ENCODE results near the gene TMEM132E. TPM values are rescaled to one million over a fixed set of nuclear protein-coding genes. Genes with fewer than 3 reads are reported as not detected.

The TMEM132E gene, protein sequence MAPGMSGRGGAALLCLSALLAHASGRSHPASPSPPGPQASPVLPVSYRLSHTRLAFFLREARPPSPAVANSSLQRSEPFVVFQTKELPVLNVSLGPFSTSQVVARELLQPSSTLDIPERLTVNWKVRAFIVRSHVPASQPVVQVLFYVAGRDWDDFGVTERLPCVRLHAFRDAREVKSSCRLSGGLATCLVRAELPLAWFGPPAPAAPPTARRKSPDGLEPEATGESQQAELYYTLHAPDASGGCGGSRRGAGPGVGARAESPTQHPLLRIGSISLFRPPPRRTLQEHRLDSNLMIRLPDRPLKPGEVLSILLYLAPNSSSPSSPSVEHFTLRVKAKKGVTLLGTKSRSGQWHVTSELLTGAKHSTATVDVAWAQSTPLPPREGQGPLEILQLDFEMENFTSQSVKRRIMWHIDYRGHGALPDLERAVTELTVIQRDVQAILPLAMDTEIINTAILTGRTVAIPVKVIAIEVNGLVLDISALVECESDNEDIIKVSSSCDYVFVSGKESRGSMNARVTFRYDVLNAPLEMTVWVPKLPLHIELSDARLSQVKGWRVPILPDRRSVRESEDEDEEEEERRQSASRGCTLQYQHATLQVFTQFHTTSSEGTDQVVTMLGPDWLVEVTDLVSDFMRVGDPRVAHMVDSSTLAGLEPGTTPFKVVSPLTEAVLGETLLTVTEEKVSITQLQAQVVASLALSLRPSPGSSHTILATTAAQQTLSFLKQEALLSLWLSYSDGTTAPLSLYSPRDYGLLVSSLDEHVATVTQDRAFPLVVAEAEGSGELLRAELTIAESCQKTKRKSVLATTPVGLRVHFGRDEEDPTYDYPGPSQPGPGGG (N-terminal part only)
- total RNA-seq (under 1 TPM; 0.09 to 0.79 (median 0.28) TPM), polyA plus RNA-seq (under 1 TPM; 0.09 to 0.22 (median 0.17) TPM)
- long read RNA-seq, donor 1, partial matches to known transcripts: 0 of 2 reads
- long read RNA-seq, donor 1, other reads (novel, unspliced or antisense): 0 of 2 reads
- long read RNA-seq, donor 2: 0 reads

- H3K36me3 ChIP-seq: no peaks in the 10 kb centered on the region
- H3K4me1 ChIP-seq: peaks cover 27 to 43% (median 38%) of the 10 kb centered on the region in 6 donors
- DNase-seq: no peak
- H3K27ac ChIP-seq: no peak within 1 kb of the TSS
- peaks cover 8 to 100% (median 74%) of the 10 kb centered on the region in 7 donors for H3K27me3 ChIP-seq (replicated peaks in 1 of 7)
- intact Hi-C loops (cut with DNase I; ENCODE audit: low total_unique reads): no loop called here
- 1 to 4% (median 1%) methylated on average over 80 to 101 of the region's 101 CpGs for WGBS, 5 donors
- TF ChIP-seq POLR2AphosphoS5 (IDR thresholded peaks at IDR 0.05) (no peak), CTCF (IDR thresholded peaks at IDR 0.05 in 8 of 11, conservative IDR thresholded peaks at IDR 0.05 in 3 of 11) (no peak), POLR2A (IDR thresholded peaks at IDR 0.05) (no peak)
- peak within 1 kb of the TSS; percentile 35 to 69 (median 48) for H3K4me3 ChIP-seq
- no peaks in the 10 kb centered on the region for H3K9me3 ChIP-seq
Measured at GRCh38 chr17:34579017-34579946, at the start of gene TMEM132E. Gene TMEM132E, plus strand, starts transcription at chr17:34579582. Its CDS starts 1,495 bp downstream, at chr17:34581077.

GRCh38 chr17:34530918-34531317 lies 48.5 kb upstream of the TMEM132E start:
- TF ChIP-seq POLR2A (IDR thresholded peaks at IDR 0.05) (no peak), POLR2AphosphoS5 (IDR thresholded peaks at IDR 0.05) (no peak), CTCF (IDR thresholded peaks at IDR 0.05 in 8 of 11, conservative IDR thresholded peaks at IDR 0.05 in 3 of 11) (no peak)
- 27 to 71% (median 49%) methylated on average over 2 to 3 of the region's 3 CpGs for WGBS, 5 donors
- Histone ChIP-seq H3K4me1 (no peaks in the 10 kb centered on the region), H3K4me3 (no peak overlapping the region), H3K9me3 (no peaks in the 10 kb centered on the region), H3K27ac (no peak overlapping the region), H3K27me3 (replicated peaks in 1 of 7) (peaks cover 0 to 78% (median 6%) of the 10 kb centered on the region in 7 donors), H3K36me3 (no peaks in the 10 kb centered on the region)
- no peak for DNase-seq
- intact Hi-C loops (cut with DNase I; ENCODE audit: low total_unique reads): no loop called here

DNA sequence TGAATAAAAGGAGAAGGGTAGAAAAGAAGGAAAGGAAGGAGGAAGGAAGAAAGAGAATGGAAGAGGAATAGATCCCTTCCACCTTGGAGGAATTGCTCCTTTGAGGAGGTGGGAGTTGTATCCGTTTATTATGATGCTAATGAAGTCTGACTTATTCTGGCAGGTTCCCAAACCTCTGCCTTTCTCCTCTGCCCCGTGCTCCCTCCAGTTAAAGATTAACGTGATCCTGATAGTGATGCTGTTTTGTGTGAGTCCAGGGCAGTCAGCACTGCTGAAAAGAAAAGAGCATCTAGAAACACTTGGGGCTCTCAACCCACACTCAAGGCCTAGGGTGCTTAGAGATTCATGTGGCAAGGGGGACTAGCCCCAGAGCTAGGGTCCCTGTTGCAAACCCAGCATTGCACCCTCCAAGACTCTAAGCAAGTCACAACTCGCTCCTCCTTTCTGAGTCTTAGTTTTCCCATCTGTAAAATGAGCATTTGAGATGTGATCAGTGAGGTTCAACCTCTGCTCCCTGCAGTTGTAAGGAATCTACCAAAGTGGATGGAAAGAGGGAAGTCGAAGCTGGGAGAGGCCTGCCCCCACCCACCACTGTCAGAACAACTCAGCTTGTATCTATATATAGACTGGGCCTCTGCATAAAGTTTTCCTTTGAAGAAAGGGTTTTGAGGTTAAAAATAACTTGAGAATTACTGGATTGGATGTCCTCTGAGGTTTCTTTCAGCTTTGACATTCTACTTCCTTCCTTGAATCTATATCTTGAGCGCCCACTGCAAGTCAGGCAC lies 46.9 kb upstream of the TMEM132E start:
- no peaks in the 10 kb centered on the region for H3K4me1 ChIP-seq
- H3K36me3 ChIP-seq: no peaks in the 10 kb centered on the region
- intact Hi-C loops (cut with DNase I; ENCODE audit: low total_unique reads): no loop called here
- no peak for DNase-seq
- no peaks in the 10 kb centered on the region for H3K9me3 ChIP-seq
- WGBS, 5 donors: 41 to 52% (median 47%) methylated on average over 6 of the region's 6 CpGs
- no peak overlapping the region for H3K4me3 ChIP-seq
- no peak overlapping the region for H3K27ac ChIP-seq
- no peak for TF ChIP-seq CTCF (IDR thresholded peaks at IDR 0.05 in 8 of 11, conservative IDR thresholded peaks at IDR 0.05 in 3 of 11)
- TF ChIP-seq POLR2A (IDR thresholded peaks at IDR 0.05): no peak
- no peak for TF ChIP-seq POLR2AphosphoS5 (IDR thresholded peaks at IDR 0.05)
- H3K27me3 ChIP-seq (replicated peaks in 1 of 7): peaks cover 0 to 77% (median 6%) of the 10 kb centered on the region in 7 donors
